Measurements from ENCODE around the gene MCU. TPM values are rescaled to one million over a fixed set of nuclear protein-coding genes. Genes with fewer than 3 reads are reported as not detected.

The MCU gene
- total and polyA plus RNA-seq, 2 of the 8 experiments (the other 6 are each of a cell fraction or from before 2014, with no cell fraction given), result 51.6 to 62.2 TPM

DNA sequence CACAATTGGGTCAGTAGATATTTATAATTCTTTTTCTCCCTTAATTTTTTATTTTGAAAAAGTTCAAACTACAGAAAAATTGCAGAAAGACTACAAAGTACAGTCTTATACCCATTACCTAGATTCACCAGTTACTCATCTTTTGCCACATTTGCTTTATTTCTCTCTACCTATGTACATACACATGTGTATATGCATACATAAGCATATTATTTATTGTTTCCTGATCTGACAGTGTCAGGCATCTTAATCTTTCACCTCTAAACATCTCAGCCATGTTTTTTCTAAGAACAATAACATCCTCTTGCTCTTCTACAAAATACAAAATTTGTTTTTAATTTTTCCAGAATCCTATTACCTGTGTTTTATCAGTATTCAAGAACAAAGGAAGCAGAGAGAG, 133.2 kb downstream of the MCU start:
- CTCF ChIA-PET (ENCODE audit: partially characterized antibody), result interaction anchor here (1.0 kb wide), 2 partner anchors 87 to 130 kb away, joined by 3 read pairs; no protein-coding TSS in a partner anchor
- no peak for TF ChIP-seq MAFK (IDR thresholded peaks at IDR 0.05; ENCODE audit: low read depth, low read length)

More for the DNA sequence above, 133.2 kb downstream of the MCU start:
- H3K4me1 ChIP-seq (replicated peaks in 1 of 4; ENCODE audit: control insufficient read depth in 3 of 4, insufficient read depth in 4 of 4, low read length in 3 of 4), result peaks cover 0 to 4% (median 3%) of the 10 kb centered on the region in 4 experiments; a peak in 3 of 7 replicates
- no peak overlapping the region for H3K27ac ChIP-seq (ENCODE audit: low read depth, low read length)
- H3K23ac ChIP-seq (ENCODE audit: insufficient read length), result no peak overlapping the region
- H3K4ac ChIP-seq (replicated peaks; ENCODE audit: insufficient read length, low read depth, low read length), result no peak overlapping the region
- H3K9me3 ChIP-seq (ENCODE audit: insufficient read depth in 2 of 2, low read depth in 1 of 2, low read length in 1 of 2), result no peaks in the 10 kb centered on the region
- no peak overlapping the region for H2BK20ac ChIP-seq (ENCODE audit: low read length)
- H4K5ac ChIP-seq (ENCODE audit: insufficient read length, low read depth, low read length), result no peak overlapping the region
- no peak overlapping the region for H2BK12ac ChIP-seq (ENCODE audit: low read depth, low read length)
- H3K18ac ChIP-seq (ENCODE audit: extremely low read depth, low read length), result no peak overlapping the region
- no peak overlapping the region for H2BK5ac ChIP-seq (ENCODE audit: low read depth, low read length)
- no peaks in the 10 kb centered on the region for H3K79me1 ChIP-seq (ENCODE audit: low read depth, low read length)
- H3K36me3 ChIP-seq (ENCODE audit: control insufficient read depth in 2 of 4, insufficient read depth in 4 of 4, low read length in 3 of 4), result no peaks in the 10 kb centered on the region; a peak in 1 of 8 replicates
- H2BK15ac ChIP-seq (ENCODE audit: low read length), result no peak overlapping the region
- H4K20me1 ChIP-seq (replicated peaks in 1 of 2; ENCODE audit: control insufficient read depth in 1 of 2, insufficient read depth in 2 of 2, low read length in 2 of 2), result no peaks in the 10 kb centered on the region
- no peak overlapping the region for H3K4me2 ChIP-seq (ENCODE audit: insufficient read depth in 1 of 2, low read depth in 2 of 2, low read length in 2 of 2)
- peaks cover 0 to 37% of the 10 kb centered on the region in 2 experiments; a peak in 2 of 4 replicates for H3K79me2 ChIP-seq (ENCODE audit: control insufficient read depth in 1 of 2, insufficient read depth in 2 of 2, low read length in 2 of 2)
- H2AFZ ChIP-seq (ENCODE audit: low read length), result no peak overlapping the region
- H4K91ac ChIP-seq (replicated peaks; ENCODE audit: insufficient read length, low read length), result no peak overlapping the region
- H3K9ac ChIP-seq (replicated peaks in 1 of 4; ENCODE audit: extremely low read depth in 1 of 4, low read depth in 3 of 4, low read length in 3 of 4), result no peak overlapping the region
- no peak overlapping the region for H3K4me3 ChIP-seq (ENCODE audit: extremely low read depth in 1 of 4, insufficient read depth in 2 of 4, low read depth in 3 of 4, low read length in 4 of 4)
- DNase-seq (ENCODE audit: low read depth in 1 of 2, low spot score in 2 of 2) (no peak), FAIRE-seq (no peak)
- H3K23me2 ChIP-seq (ENCODE audit: low read depth, low read length), result no peaks in the 10 kb centered on the region
- H2AK5ac ChIP-seq (ENCODE audit: low read depth, low read length), result no peak overlapping the region
- H3K56ac ChIP-seq (replicated peaks; ENCODE audit: insufficient read length, low read depth, low read length), result no peak overlapping the region
- H3K27me3 ChIP-seq (replicated peaks in 1 of 4; ENCODE audit: control insufficient read depth in 3 of 4, extremely low read depth in 1 of 4, insufficient read depth in 3 of 4, low read length in 3 of 4), result no peaks in the 10 kb centered on the region
- H4K8ac ChIP-seq (ENCODE audit: extremely low read depth, insufficient read depth, low read length), result no peak overlapping the region
- no peak overlapping the region for H3K14ac ChIP-seq (ENCODE audit: insufficient read length)
- no peak overlapping the region for H2BK120ac ChIP-seq (replicated peaks; ENCODE audit: low read depth, low read length)
- POLR2A ChIA-PET (ENCODE audit: partially characterized antibody), result no interaction called here
